Fibroblast of villous mesenchyme (primary cell): ENCODE measurements around the gene MICAL2. TPM values are rescaled to one million over a fixed set of nuclear protein-coding genes. Genes with fewer than 3 reads are reported as not detected.

Experiments used
- DNase-seq: peaks from one replicate; pipeline ENCODE4 v3.0.0-alpha.2; 2010; ENCODE audit warnings: low read depth
- H3K4me3 ChIP-seq: 2 replicates; pipeline ENCODE4 v1.5.1; 2011; ENCODE audit warnings: low read depth, mild to moderate bottlenecking, low read length
- CTCF ChIP-seq: IDR thresholded peaks from 2 replicates; pipeline ENCODE4 v1.5.1; 2012; ENCODE audit warnings: low read depth, mild to moderate bottlenecking, low read length; ENCODE audit not compliant: insufficient read depth
- total RNA-seq: library from RNA; depleted of rRNA; stranded (reverse); fragments of >200 nt; gene quantifications from 2 replicates; pipeline ENCODE4 v1.2.3, GENCODE V29; 2012

The MICAL2 gene
- total RNA-seq, 1 donor: 164 TPM

GRCh38 chr11:12071574-12071973 is 38.8 kb upstream of the MICAL2 start:
- no peak for TF ChIP-seq CTCF
- DNase-seq: no peak

GRCh38 chr11:12073436-12073835 is 37.0 kb upstream of the MICAL2 start:
- no peak for TF ChIP-seq CTCF
- H3K4me3 ChIP-seq: no peak overlapping the region
- no peak for DNase-seq

More at GRCh38 chr11:12071574-12071973, 38.8 kb upstream of the MICAL2 start:
- H3K4me3 ChIP-seq: no peak overlapping the region

GRCh38 chr11:12073886-12074285 is 36.5 kb upstream of the MICAL2 start:
- DNase-seq: no peak
- no peak for TF ChIP-seq CTCF
- H3K4me3 ChIP-seq: no peak overlapping the region

- no peak overlapping the region for H3K4me3 ChIP-seq
- peak; percentile 21 for DNase-seq
- TF ChIP-seq CTCF: no peak
Measured at GRCh38 chr11:12074529-12075195, 35.7 kb upstream of the MICAL2 start.

- no peak for DNase-seq
- TF ChIP-seq CTCF: no peak
- no peak overlapping the region for H3K4me3 ChIP-seq
Measured at GRCh38 chr11:12075291-12075690, 35.1 kb upstream of the MICAL2 start.

GRCh38 chr11:12075822-12076821 is 34.3 kb upstream of the MICAL2 start:
- DNase-seq: peak; percentile 99
- no peak for TF ChIP-seq CTCF
- no peak overlapping the region for H3K4me3 ChIP-seq
